Activated CD8-positive, alpha-beta memory T cell treated with anti-CD3 and anti-CD28 coated beads, Interleukin-2, amount 10 ng/mL, durations not matched to agents 7 days and 5 days (primary cell): ENCODE data around the gene SLC44A5. TPM values are rescaled to one million over a fixed set of nuclear protein-coding genes. Genes with fewer than 3 reads are reported as not detected.

Source experiments
- ATAC-seq: fragments of 150-1000 bp; cut with Tn5 transposase; one replicate; pipeline ENCODE4 v1.10.0; 2021; ENCODE audit warnings: moderate library complexity
- CTCF ChIA-PET: fragments of 350-600 bp; sonication (Branson Sonifier 250); formaldehyde crosslinking; loops from one replicate; lab custom pipeline; 2021; ENCODE audit warnings: antibody characterized with exemption; lab: Charles Lee
- DNase-seq: peaks from one replicate; pipeline ENCODE4 v3.0.0-alpha.2; 2020
- H3K27ac Mint-ChIP-seq: one replicate; pipeline ENCODE4 v1.8.0; 2021; ENCODE audit warnings: mild to moderate bottlenecking, mixed read lengths
- H3K27me3 Mint-ChIP-seq: one replicate; pipeline ENCODE4 v1.8.0; 2021; ENCODE audit warnings: mixed read lengths
- H3K36me3 Mint-ChIP-seq: one replicate; pipeline ENCODE4 v1.8.0; 2021; ENCODE audit warnings: mild to moderate bottlenecking, mixed read lengths
- H3K4me1 Mint-ChIP-seq: one replicate; pipeline ENCODE4 v1.8.0; 2021; ENCODE audit warnings: mixed read lengths
- H3K4me3 Mint-ChIP-seq: one replicate; pipeline ENCODE4 v1.8.0; 2021; ENCODE audit warnings: mild to moderate bottlenecking, moderate library complexity, mixed read lengths
- H3K9me3 Mint-ChIP-seq: one replicate; pipeline ENCODE4 v1.8.0; 2022; ENCODE audit warnings: low read depth, mixed read lengths
- total RNA-seq, 2 experiments: library from RNA; stranded (reverse); gene quantifications; one replicate each; pipeline ENCODE4 v1.2.3, GENCODE V29; 2021

Gene SLC44A5
- total RNA-seq, 2 experiments from 2014 or later: 0.23 to 0.40 TPM

DNA sequence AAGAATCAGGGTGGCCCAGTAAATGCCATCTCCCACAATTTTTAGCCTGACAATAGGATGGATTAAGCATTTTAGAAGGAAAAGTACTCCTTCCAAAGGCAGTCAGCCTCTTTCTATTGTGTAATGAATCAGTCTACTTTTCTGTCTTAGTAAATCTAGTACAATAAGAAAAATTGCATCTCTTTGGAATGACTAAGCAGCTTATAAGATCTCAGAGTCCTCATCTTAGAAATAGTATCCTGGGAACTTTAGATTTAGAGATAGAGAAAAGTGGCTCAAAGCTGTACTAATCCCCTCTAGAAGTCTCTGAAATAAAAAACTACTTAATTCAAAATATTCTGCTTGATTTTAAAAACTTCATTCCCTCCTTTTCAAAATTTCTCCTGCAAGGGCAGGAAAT lies 81.4 kb downstream of the SLC44A5 start:
- no peaks in the 10 kb centered on the region for H3K9me3 Mint-ChIP-seq
- CTCF ChIA-PET: no interaction called here
- H3K27me3 Mint-ChIP-seq: no peaks in the 10 kb centered on the region
- ATAC-seq (no peak), DNase-seq (no peak)
- no peak overlapping the region for H3K27ac Mint-ChIP-seq
- H3K4me1 Mint-ChIP-seq: no peaks in the 10 kb centered on the region
- no peak overlapping the region for H3K4me3 Mint-ChIP-seq
- H3K36me3 Mint-ChIP-seq: no peaks in the 10 kb centered on the region

GRCh38 chr1:75528001-75528400 lies 82.9 kb downstream of the SLC44A5 start:
- DNase-seq (no peak), ATAC-seq (no peak)
- Mint-ChIP-seq H3K27me3 (no peaks in the 10 kb centered on the region), H3K4me3 (no peak overlapping the region), H3K27ac (no peak overlapping the region), H3K36me3 (no peaks in the 10 kb centered on the region), H3K9me3 (no peaks in the 10 kb centered on the region), H3K4me1 (no peaks in the 10 kb centered on the region)
- CTCF ChIA-PET: no interaction called here

GRCh38 chr1:75522389-75522788 lies 88.5 kb downstream of the SLC44A5 start:
- no peak overlapping the region for H3K4me3 Mint-ChIP-seq
- CTCF ChIA-PET: no interaction called here

GRCh38 chr1:75521658-75522057 lies 89.3 kb downstream of the SLC44A5 start:
- Mint-ChIP-seq H3K36me3 (no peaks in the 10 kb centered on the region), H3K9me3 (no peaks in the 10 kb centered on the region), H3K4me3 (no peak overlapping the region), H3K27me3 (no peaks in the 10 kb centered on the region), H3K4me1 (no peaks in the 10 kb centered on the region), H3K27ac (no peak overlapping the region)
- no peak for DNase-seq
- ATAC-seq: no peak
- CTCF ChIA-PET: no interaction called here

More at GRCh38 chr1:75522389-75522788, 88.5 kb downstream of the SLC44A5 start:
- Mint-ChIP-seq H3K36me3 (no peaks in the 10 kb centered on the region), H3K4me1 (no peaks in the 10 kb centered on the region), H3K9me3 (no peaks in the 10 kb centered on the region), H3K27ac (no peak overlapping the region), H3K27me3 (no peaks in the 10 kb centered on the region)
- ATAC-seq (no peak), DNase-seq (no peak)

- no peaks in the 10 kb centered on the region for H3K27me3 Mint-ChIP-seq
- H3K36me3 Mint-ChIP-seq: no peaks in the 10 kb centered on the region
- CTCF ChIA-PET: no interaction called here
- no peak overlapping the region for H3K27ac Mint-ChIP-seq
- ATAC-seq (no peak), DNase-seq (no peak)
- no peaks in the 10 kb centered on the region for H3K4me1 Mint-ChIP-seq
- H3K9me3 Mint-ChIP-seq: no peaks in the 10 kb centered on the region
- H3K4me3 Mint-ChIP-seq: no peak overlapping the region
Measured at GRCh38 chr1:75520862-75521475, 89.9 kb downstream of the SLC44A5 start.

GRCh38 chr1:75519651-75520427 lies 91.1 kb downstream of the SLC44A5 start:
- DNase-seq (no peak), ATAC-seq (no peak)
- Mint-ChIP-seq H3K27ac (no peak overlapping the region), H3K36me3 (no peaks in the 10 kb centered on the region), H3K4me1 (no peaks in the 10 kb centered on the region), H3K27me3 (no peaks in the 10 kb centered on the region), H3K9me3 (no peaks in the 10 kb centered on the region), H3K4me3 (no peak overlapping the region)
- CTCF ChIA-PET: no interaction called here

DNA sequence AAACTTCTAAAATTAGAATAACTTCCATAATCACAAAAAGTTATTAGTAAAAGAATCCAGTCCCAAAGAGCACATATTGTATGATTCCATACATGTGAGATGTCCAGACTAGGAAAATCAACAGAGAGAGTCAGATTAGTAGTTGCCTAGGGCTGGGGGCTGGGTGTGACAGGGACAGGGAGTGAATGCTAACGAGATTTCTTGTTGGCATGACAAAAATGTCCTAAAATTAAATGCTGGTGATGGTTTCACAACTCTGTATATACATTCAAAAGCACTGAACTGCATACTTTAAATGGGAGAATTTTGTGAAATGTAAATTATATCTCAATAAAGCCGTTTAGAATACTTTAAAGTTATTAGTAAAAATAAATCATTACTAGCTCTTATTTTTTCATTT lies 92.2 kb downstream of the SLC44A5 start:
- Mint-ChIP-seq H3K9me3 (no peaks in the 10 kb centered on the region), H3K4me3 (no peak overlapping the region), H3K36me3 (no peaks in the 10 kb centered on the region), H3K27me3 (no peaks in the 10 kb centered on the region), H3K27ac (no peak overlapping the region), H3K4me1 (no peaks in the 10 kb centered on the region)
- CTCF ChIA-PET: no interaction called here
- ATAC-seq: no peak
- no peak for DNase-seq

- no peak overlapping the region for H3K4me3 Mint-ChIP-seq
- no peaks in the 10 kb centered on the region for H3K4me1 Mint-ChIP-seq
- no peak overlapping the region for H3K27ac Mint-ChIP-seq
- ATAC-seq (no peak), DNase-seq (no peak)
- no peaks in the 10 kb centered on the region for H3K36me3 Mint-ChIP-seq
- H3K27me3 Mint-ChIP-seq: no peaks in the 10 kb centered on the region
- H3K9me3 Mint-ChIP-seq: no peaks in the 10 kb centered on the region
- CTCF ChIA-PET: no interaction called here
Measured at GRCh38 chr1:75514270-75514669, 96.6 kb downstream of the SLC44A5 start.

DNA sequence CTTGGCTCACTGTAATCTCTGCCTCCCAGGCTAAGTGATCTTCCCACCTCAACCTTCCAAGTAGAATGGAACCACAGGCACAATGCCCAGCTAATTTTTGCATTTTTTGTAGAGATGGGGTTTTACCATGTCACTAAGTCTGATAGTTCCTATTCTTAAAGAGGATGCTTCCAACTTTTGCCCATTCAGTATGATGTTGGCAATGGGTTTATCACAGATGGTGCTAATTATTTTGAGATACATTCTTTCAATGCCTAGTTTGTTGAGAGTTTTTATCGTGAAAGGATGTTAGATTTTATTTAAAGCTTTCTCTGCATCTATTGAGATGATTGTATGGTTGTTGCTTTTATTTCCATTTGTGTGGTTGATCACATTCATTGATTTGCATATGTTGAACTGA lies 103.9 kb downstream of the SLC44A5 start:
- Mint-ChIP-seq H3K36me3 (no peaks in the 10 kb centered on the region), H3K27ac (no peak overlapping the region), H3K4me3 (no peak overlapping the region), H3K4me1 (no peaks in the 10 kb centered on the region), H3K27me3 (no peaks in the 10 kb centered on the region), H3K9me3 (no peaks in the 10 kb centered on the region)
- ATAC-seq (no peak), DNase-seq (no peak)
- CTCF ChIA-PET: no interaction called here

GRCh38 chr1:75503221-75503974 lies 107.5 kb downstream of the SLC44A5 start:
- CTCF ChIA-PET: no interaction called here
- ATAC-seq: no peak

DNA sequence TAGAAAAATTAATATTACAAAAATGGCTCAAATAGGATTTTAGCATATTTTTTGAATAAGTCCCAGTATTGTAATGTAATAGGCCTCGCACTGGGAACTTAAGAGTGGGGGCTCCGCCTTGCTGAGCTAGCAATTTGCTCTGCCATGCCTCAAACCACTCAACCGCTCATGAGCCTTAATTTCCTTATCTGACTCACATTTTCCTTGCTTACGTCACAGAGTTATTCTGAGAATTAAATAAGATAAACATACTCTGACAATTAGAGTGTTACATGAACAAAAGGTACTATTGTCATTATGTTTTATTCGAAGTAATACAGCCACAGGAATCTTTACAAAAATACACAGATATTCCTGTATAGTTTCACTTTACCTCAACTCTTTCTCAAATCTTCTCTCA lies 108.1 kb downstream of the SLC44A5 start:
- no peaks in the 10 kb centered on the region for H3K4me1 Mint-ChIP-seq
- no peaks in the 10 kb centered on the region for H3K36me3 Mint-ChIP-seq
- CTCF ChIA-PET: no interaction called here
- DNase-seq: no peak
- H3K27ac Mint-ChIP-seq: no peak overlapping the region
- H3K9me3 Mint-ChIP-seq: no peaks in the 10 kb centered on the region
- H3K4me3 Mint-ChIP-seq: no peak overlapping the region
- no peak for ATAC-seq
- H3K27me3 Mint-ChIP-seq: no peaks in the 10 kb centered on the region

More at GRCh38 chr1:75503221-75503974, 107.5 kb downstream of the SLC44A5 start:
- H3K36me3 Mint-ChIP-seq: no peaks in the 10 kb centered on the region
- no peaks in the 10 kb centered on the region for H3K9me3 Mint-ChIP-seq
- H3K4me1 Mint-ChIP-seq: no peaks in the 10 kb centered on the region
- no peak for DNase-seq
- no peak overlapping the region for H3K4me3 Mint-ChIP-seq
- no peaks in the 10 kb centered on the region for H3K27me3 Mint-ChIP-seq
- no peak overlapping the region for H3K27ac Mint-ChIP-seq

- DNase-seq (no peak), ATAC-seq (no peak)
- H3K36me3 Mint-ChIP-seq: no peaks in the 10 kb centered on the region
- no peaks in the 10 kb centered on the region for H3K4me1 Mint-ChIP-seq
- H3K27me3 Mint-ChIP-seq: no peaks in the 10 kb centered on the region
- no peaks in the 10 kb centered on the region for H3K9me3 Mint-ChIP-seq
- no peak overlapping the region for H3K27ac Mint-ChIP-seq
- CTCF ChIA-PET: no interaction called here
- no peak overlapping the region for H3K4me3 Mint-ChIP-seq
Measured at GRCh38 chr1:75501577-75502295, 109.2 kb downstream of the SLC44A5 start.

- Mint-ChIP-seq H3K27ac (no peak overlapping the region), H3K4me3 (no peak overlapping the region), H3K9me3 (peaks cover 2% of the 10 kb centered on the region), H3K27me3 (no peaks in the 10 kb centered on the region), H3K36me3 (no peaks in the 10 kb centered on the region), H3K4me1 (no peaks in the 10 kb centered on the region)
- DNase-seq (no peak), ATAC-seq (no peak)
- CTCF ChIA-PET: no interaction called here
Measured at GRCh38 chr1:75492011-75492410, 118.9 kb downstream of the SLC44A5 start.
